Skeletal muscle cell (primary cell): ENCODE data around the gene PLA2G4A.

Experiments used
- DNase-seq: peaks from one replicate; pipeline ENCODE4 v3.0.0-alpha.2; 2010; ENCODE audit warnings: low read depth
- H3K4me3 ChIP-seq: 2 replicates; pipeline ENCODE4 v1.5.1; 2011; ENCODE audit warnings: low read depth, mild to moderate bottlenecking, control low read depth, low read length, moderate library complexity

PLA2G4A gene

GRCh38 chr1:186865857-186866256, 37.1 kb downstream of the PLA2G4A start:
- H3K4me3 ChIP-seq: no peak overlapping the region
- DNase-seq: no peak

DNA sequence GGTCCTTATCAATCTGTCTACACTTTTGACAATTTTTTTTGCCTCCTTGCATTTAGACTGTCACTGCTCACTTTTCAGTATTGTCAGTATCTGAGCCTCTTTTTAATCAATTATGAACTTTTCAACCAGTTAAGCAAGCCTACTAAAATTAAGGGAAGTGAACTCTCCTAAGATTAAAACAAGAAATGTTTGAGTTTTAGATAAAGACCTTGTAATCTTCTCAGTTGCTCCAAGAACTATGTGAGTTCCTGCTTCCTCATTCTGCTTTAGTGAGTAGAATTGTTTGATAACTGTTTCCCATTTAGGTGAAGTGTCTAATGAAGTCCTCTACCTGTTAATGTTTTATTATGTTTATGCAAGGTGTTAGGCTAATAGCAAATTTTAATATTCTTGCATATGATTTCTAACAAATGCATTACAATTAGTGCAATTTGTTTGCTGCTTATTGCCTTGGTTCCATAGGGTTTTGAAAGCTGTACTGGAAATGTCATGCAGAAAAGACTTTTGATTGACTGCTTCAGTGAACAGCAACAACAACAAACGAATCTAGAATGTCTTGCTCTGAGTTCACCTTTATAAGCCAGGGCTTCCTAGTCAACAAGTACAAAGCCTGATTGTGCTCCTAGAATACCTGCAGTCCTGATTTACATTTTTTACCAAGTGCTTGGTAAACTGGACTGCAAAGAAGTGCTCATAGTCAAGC, 40.9 kb downstream of the PLA2G4A start:
- H3K4me3 ChIP-seq: no peak overlapping the region
- DNase-seq: no peak

DNA sequence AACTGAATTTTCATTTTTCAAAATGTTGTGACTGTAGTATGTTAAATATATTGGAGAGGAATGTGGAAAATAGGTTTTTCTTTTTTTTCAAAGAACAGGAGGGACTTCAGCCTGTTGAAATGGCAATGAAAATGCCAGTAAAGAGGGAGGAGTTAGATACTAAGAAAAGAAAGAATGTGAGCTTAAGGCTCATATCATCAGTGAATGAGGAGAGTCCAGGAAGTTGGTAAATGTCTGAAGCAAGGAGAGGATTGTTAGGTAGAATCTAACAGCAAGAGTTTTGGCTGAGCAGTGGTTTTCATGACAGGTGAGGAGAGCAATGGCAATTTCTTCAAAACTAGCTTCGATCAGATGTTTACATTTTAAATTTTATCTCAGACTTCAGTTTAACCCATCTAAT, 43.0 kb downstream of the PLA2G4A start:
- no peak for DNase-seq
- H3K4me3 ChIP-seq: no peak overlapping the region

- no peak for DNase-seq
- H3K4me3 ChIP-seq: no peak overlapping the region
These were observed 43.5 kb downstream of the PLA2G4A start for GRCh38 chr1:186872291-186872690.

- DNase-seq: no peak
- H3K4me3 ChIP-seq: no peak overlapping the region
These were observed 44.9 kb downstream of the PLA2G4A start for GRCh38 chr1:186873687-186874086.

- H3K4me3 ChIP-seq: no peak overlapping the region
- no peak for DNase-seq
These were observed 47.4 kb downstream of the PLA2G4A start for GRCh38 chr1:186875896-186876835.

DNA sequence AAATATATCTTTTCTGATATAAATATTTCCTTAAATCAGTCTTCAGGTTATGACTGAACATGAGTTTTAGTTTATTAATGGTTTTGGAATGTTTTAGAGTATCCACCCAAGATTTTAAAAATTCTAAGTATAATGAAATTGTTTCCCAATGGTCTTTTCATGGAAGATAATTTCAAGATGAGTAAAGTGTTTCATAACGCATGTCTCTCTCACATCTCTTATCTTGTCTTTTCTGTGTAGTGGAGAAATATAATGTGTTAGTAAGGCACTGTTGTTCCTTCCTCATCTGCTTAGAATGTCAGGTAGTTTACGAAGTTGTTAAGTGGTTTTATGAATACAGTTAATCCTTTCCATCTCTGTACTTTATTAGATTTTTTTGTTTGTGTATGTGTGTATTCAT, 49.6 kb downstream of the PLA2G4A start:
- no peak for DNase-seq
- H3K4me3 ChIP-seq: no peak overlapping the region

GRCh38 chr1:186880982-186881381, 52.2 kb downstream of the PLA2G4A start:
- H3K4me3 ChIP-seq: no peak overlapping the region
- no peak for DNase-seq

GRCh38 chr1:186882372-186883134, 53.8 kb downstream of the PLA2G4A start:
- no peak overlapping the region for H3K4me3 ChIP-seq
- DNase-seq: no peak

DNA sequence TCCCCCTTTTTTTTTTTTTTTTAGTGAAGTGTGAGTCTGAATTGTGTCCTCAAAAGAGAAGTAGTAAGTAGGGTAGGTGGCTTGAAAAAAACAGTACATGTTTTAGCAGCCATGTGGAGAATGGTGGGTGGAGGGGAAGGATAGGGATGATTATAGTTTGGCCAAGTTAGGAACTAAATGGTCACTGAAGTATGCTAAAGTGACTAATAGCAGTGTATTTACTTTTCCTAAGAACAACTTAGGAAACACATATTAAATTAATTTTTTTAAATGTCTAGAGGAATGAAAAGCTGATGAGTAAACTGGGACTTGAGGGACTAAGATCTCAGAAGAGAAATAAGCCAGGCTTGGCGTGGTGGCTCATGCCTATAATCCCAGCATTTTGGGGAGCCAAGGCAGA, 55.5 kb downstream of the PLA2G4A start:
- DNase-seq: no peak
- no peak overlapping the region for H3K4me3 ChIP-seq

GRCh38 chr1:186887203-186887602, 58.5 kb downstream of the PLA2G4A start:
- H3K4me3 ChIP-seq: no peak overlapping the region
- no peak for DNase-seq

GRCh38 chr1:186888367-186888766, 59.6 kb downstream of the PLA2G4A start:
- no peak overlapping the region for H3K4me3 ChIP-seq
- no peak for DNase-seq

DNA sequence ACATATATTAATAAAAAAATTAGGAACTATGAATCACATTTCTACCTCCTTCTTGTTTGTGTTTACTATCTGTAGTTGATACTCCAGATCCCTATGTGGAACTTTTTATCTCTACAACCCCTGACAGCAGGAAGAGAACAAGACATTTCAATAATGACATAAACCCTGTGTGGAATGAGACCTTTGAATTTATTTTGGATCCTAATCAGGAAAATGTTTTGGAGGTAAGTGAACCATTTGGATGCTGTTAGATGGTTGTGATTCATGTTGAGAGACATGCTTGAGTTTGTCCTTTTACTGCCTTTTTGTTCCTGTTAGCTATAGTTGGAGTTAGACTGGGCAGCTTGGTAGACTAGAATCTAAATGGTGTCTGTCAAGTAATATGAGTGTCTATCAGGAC, 64.2 kb downstream of the PLA2G4A start:
- no peak overlapping the region for H3K4me3 ChIP-seq
- no peak for DNase-seq

DNA sequence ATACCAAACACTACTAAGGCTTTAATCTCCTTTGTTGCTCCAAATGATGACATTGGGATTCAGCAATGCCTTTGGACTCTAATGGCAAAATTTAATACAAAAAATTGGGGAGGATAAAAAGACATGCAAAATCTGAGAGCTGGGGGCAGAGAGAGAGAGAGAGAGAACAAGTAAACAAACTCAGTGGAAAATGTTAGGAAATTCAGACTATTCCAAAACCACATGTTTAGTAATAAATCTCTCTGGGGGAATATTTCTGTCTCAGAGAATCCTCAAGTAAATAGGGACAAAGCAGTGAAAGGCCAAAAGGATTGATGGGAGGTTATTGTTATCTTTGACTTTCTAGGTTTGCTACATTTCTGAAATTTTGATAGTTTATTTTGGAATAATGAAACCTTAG, 65.7 kb downstream of the PLA2G4A start:
- peak; percentile 1 for DNase-seq
- no peak overlapping the region for H3K4me3 ChIP-seq

- no peak overlapping the region for H3K4me3 ChIP-seq
- peak; percentile 1 for DNase-seq
These were observed 67.5 kb downstream of the PLA2G4A start for GRCh38 chr1:186896211-186896610.

DNA sequence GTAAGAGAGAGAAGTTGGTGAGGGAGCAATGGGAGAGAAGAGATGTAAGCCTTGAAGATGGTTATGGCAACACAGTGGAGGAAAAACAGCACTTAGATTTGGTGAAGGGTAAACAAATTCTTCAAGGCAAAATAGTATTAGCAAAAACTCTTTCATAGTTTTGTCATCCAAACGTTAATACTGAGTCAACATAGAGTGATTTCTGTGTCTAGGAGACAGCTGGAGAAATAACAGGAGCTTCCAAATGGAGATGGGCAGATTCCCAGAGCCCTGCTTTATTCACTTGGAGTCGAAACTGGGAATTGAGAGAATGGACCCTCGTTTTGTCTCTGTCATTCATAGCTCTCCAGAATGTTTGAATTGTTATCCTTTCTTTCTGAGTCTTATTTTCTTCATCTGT, 68.3 kb downstream of the PLA2G4A start:
- DNase-seq: no peak

DNA sequence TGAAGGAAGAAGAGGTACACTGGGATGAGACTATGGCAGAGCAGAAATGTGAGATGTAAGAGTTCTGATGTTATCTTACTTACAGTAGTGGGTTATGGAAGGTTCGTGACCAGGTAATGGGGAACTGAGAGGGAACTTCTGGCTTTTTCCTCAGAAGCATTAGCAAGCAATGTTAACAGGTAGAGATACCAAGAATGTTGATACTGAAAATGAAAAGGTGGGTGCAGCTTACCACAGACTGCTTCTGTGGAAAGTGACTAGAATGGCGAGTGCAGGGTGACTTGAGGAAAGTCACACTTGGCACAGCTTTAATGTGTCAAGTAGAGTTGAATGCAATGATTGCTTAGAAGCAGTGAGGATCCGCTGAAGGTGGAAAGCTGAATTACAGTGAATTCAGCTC, 70.8 kb downstream of the PLA2G4A start:
- no peak overlapping the region for H3K4me3 ChIP-seq
- no peak for DNase-seq

More for the DNA sequence above, 68.3 kb downstream of the PLA2G4A start:
- no peak overlapping the region for H3K4me3 ChIP-seq

- no peak for DNase-seq
These were observed 71.2 kb downstream of the PLA2G4A start for GRCh38 chr1:186899977-186900376.

GRCh38 chr1:186900539-186901237, 71.9 kb downstream of the PLA2G4A start:
- no peak overlapping the region for H3K4me3 ChIP-seq
- DNase-seq: no peak

More at GRCh38 chr1:186899977-186900376, 71.2 kb downstream of the PLA2G4A start:
- H3K4me3 ChIP-seq: no peak overlapping the region
